ENCODE measurements around the gene OSBP2. TPM values are rescaled to one million over a fixed set of nuclear protein-coding genes. Genes with fewer than 3 reads are reported as not detected.

The OSBP2 gene
- total RNA-seq, 4 donors from 2014 or later: 0.49 to 8.2 (median 0.72) TPM

DNA sequence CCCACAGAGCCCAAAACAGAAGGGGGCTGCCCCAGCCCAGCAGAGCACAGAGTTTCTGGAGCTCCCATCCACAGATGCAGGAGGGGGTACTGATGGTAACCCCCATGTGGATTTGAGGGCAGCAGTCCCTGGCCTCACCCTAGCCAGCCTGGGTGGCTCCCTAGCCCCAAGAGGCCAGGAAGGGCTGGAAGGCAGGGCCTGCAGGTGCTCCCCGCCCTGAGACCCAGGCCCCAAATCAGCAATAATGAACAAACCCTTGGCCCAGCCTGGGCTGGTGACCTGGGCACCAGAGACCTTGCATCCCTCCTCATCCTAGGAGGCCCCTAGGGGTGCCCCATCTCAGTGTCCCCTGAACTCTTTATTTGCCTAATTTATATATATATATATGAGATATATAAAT, 212.3 kb downstream of the OSBP2 start:
- TF ChIP-seq, protein P1, sequence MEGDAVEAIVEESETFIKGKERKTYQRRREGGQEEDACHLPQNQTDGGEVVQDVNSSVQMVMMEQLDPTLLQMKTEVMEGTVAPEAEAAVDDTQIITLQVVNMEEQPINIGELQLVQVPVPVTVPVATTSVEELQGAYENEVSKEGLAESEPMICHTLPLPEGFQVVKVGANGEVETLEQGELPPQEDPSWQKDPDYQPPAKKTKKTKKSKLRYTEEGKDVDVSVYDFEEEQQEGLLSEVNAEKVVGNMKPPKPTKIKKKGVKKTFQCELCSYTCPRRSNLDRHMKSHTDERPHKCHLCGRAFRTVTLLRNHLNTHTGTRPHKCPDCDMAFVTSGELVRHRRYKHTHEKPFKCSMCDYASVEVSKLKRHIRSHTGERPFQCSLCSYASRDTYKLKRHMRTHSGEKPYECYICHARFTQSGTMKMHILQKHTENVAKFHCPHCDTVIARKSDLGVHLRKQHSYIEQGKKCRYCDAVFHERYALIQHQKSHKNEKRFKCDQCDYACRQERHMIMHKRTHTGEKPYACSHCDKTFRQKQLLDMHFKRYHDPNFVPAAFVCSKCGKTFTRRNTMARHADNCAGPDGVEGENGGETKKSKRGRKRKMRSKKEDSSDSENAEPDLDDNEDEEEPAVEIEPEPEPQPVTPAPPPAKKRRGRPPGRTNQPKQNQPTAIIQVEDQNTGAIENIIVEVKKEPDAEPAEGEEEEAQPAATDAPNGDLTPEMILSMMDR (IDR thresholded peaks at IDR 0.05; ENCODE audit: low read depth): no peak

DNA sequence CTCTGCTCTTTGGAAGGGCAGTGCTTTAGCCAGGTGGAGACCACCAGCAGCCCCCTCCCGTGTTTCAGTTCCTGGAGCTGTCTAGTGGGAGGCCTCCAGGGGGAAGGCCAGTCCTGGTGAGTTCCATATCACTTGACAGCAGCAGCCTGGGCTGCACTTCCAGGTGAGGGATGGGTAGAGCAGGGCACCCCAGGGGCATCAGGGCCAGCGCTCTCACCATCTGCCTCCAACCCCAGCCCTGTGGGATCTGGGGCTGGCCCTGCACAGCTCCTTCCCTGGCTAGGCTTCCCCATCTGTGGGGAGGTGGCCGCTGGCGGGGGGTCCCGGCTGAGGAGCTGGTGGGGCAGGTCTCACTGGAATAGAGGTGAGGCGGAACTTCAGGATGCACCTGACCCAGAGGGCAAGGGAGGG, 213.4 kb downstream of the OSBP2 start:
- TF ChIP-seq, protein P1 (IDR thresholded peaks at IDR 0.05; ENCODE audit: low read depth): no peak

GRCh38 chr22:30909306-30909705, 214.6 kb downstream of the OSBP2 start:
- TF ChIP-seq, protein P1 (IDR thresholded peaks at IDR 0.05; ENCODE audit: low read depth): no peak

DNA sequence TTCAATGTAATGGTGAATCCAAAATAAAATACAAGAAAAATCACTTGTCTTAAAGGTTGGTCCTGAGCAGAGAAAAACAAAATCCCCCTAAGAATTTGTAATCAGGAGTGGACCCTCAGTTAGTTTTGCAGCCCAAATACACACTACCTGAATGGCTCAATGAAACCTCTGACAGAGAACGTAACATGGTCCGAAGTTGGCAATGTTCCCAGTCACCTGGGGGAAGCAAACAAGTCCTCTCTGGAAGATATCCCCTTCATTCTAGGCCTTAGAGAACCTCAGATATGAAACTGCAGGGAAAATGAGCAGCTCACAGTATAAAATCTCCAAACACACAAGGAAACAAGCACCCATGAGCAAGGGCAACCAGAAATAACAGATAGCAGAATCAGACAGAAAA, 215.7 kb downstream of the OSBP2 start:
- TF ChIP-seq, protein P1 (IDR thresholded peaks at IDR 0.05; ENCODE audit: low read depth): no peak

- TF ChIP-seq, protein P1 (IDR thresholded peaks at IDR 0.05; ENCODE audit: low read depth): no peak
Measured at GRCh38 chr22:30918761-30919160, 224.1 kb downstream of the OSBP2 start.

DNA sequence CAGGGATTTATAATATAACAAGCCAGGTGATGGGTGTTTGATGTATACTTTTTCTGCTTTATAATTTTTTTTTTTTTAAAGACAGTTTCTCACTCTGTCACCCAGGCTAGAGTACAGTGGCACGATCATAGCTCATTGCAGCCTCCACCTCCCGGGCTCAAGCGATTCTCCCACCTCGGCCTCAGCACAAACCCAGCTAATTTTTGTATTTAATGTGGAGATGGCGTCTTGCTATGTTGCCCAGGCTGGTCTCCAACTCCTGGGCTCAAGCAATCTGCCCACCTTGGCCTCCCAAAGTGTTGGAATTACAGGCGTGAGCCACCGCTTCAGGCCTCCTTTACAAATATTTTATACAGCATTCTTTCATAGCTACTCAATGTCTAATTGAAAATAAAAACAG, 225.3 kb downstream of the OSBP2 start:
- TF ChIP-seq, protein P1 (IDR thresholded peaks at IDR 0.05; ENCODE audit: low read depth): no peak

DNA sequence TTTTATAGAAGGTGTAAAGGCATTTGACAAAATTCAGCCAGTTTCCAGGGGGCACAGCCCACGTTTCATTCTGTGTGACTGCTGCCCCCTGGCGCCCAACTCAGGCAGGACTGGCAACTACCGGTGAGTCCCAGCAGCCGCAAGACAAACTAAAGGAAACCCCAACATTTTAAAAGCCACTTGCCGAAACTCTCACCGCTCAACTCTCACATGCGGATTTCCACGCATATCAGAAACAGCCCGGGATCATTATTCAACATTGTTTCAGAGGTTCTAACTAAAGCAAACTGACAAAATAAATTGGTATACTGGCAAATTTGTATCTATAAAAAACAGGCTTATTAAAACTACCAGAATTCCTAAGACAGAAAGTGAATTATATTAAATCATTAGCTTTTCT, 225.7 kb downstream of the OSBP2 start:
- TF ChIP-seq, protein P1 (IDR thresholded peaks at IDR 0.05; ENCODE audit: low read depth): no peak
